GM21619 (cell line): Measurements from ENCODE around the gene FBXO46.
A peak's percentile ranks its signal among the peaks of the same experiment; 100 is the strongest.

Source experiments
- ATAC-seq: cut with Tn5 transposase; IDR thresholded peaks from one replicate; pipeline ENCODE4 v1.9.1; 2021; ENCODE audit not compliant: unreplicated experiment

The FBXO46 gene, protein sequence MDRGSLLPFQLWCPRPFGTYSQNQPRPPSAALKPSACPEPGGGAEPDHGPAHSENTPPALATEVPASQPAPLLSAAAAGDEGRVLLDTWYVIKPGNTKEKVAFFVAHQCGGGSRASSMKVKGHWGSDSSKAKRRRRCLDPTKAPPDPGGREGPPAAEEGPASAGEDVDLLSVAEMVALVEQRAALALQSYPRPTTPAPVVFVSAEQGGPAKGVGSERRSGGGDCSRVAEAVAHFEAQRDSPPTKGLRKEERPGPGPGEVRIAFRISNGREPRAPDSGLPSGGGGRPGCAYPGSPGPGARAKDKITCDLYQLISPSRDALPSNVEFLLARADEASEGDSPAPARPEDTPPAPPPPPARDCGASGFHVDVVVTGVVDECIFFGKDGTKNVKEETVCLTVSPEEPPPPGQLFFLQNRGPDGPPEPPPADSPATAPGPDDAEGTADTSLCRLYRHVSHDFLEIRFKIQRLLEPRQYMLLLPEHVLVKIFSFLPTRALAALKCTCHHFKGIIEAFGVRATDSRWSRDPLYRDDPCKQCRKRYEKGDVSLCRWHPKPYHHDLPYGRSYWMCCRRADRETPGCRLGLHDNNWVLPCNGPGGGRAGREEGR

DNA sequence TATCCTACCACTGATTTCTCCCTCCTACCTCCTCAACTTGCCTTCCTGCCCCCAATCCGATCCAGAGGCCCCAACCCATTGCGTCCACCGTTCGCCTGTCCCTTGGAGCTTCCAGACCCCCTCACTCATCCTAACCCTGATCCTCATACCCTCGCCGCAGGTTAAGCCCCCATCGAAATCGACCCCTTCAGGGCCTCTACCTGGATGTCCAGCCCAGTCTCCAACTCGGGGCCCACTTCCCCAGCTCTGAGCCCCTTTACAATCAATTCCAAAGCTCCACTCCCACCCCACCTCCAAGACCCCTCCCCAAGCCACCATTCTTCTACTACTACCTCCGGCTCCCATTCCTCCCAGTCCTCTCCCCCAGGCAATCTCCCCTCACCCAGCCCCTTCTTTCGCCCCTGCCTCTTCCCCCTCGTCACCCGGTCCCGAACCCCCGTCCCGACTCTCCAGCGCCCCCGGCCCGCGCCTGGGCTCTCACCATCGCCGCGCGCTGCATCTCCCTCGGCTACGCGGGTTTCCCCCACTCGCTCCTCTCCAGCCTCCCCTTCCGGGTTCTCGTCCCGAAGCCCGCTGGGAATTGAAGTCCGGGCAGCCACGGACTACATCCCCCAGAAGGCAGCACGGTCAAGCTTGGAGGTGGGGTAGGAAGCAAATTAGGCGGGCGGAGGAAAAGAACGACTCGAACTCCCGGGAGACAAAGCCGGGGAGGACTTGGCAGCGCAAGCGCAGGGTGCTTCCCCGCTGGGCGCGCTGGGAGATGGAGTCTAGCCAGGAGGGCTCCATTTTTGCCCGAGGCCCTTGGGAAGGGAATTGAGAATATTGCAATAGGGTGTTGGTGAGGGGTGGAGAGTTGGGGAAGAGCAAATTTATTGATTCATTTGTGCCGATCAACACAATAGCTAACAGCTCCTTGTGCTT is at the start of gene FBXO46:
FBXO46 (minus strand) TSS at position 529 of the 921 bp plus-strand sequence. CDS start 17,401 bp downstream, outside the sequence.
- peak; percentile 94 for ATAC-seq

GRCh38 chr19:45780146-45780447 is 49.4 kb upstream of the FBXO46 start:
- no peak for ATAC-seq

- peak; percentile 67 for ATAC-seq
These were observed 48.8 kb upstream of the FBXO46 start for GRCh38 chr19:45779231-45780145.

DNA sequence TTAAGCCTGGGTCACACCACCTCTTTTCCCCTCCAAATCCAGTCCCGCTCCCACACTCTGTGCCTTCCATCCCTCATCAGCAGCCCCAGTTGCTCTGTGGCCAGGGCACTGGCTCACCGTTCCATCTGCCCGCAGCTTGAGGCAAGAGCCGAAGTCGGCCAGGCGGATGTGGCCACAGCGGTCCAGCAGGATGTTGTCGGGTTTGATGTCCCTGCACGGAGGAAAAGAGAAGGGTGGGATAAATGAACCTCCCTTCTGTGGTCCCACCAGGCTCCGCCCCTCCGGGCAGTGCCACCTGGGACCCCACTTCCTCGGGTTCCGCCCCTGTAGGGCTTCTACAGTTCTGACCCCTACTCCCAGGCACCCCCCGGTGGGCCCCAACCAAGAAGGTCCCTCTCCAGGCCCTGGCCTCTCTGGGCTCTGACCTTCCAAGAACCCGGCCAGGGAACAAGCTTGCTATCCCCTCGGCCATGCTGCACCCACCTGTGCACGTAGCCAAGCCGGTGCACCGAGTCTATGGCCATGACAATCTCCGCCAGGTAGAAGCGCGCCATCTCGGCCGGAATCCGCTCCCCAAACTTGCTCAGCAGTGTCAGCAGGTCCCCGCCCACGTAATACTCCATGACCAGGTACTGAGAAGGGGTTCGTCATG is 47.4 kb upstream of the FBXO46 start:
- no peak for ATAC-seq

DNA sequence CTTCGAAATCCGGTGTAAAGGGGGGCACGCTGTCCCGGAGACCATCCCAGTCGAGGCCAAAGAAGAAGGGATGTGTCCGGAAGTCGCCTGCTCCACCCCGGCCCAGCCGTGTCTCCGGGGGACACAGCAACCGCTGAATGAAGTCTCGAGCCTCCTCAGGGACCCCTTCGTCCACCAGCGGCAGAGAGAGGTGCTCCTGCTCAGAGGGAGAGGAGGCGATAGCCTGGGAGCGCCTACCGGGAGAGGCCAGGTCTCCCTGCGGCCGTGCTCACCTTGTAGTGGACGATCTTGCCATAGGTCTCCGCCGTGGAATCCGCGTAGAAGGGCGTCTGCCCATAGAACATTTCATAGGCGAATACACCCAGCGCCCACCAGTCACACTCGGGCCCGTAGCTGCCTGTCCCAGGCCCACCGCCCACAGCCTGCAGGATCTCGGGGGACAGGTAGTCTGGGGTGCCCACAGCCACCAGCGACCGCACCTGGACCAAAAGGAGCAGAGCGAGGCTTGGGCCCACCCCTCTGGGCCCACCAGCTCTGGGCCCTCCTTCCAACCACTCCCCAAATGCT is 46.8 kb upstream of the FBXO46 start:
- ATAC-seq: no peak

- no peak for ATAC-seq
These were observed 44.1 kb upstream of the FBXO46 start for GRCh38 chr19:45774765-45775164.

- no peak for ATAC-seq
These were observed 42.7 kb upstream of the FBXO46 start for GRCh38 chr19:45773384-45773783.

GRCh38 chr19:45772912-45773311 is 42.2 kb upstream of the FBXO46 start:
- ATAC-seq: no peak

GRCh38 chr19:45772130-45772840 is 41.6 kb upstream of the FBXO46 start:
- ATAC-seq: no peak

DNA sequence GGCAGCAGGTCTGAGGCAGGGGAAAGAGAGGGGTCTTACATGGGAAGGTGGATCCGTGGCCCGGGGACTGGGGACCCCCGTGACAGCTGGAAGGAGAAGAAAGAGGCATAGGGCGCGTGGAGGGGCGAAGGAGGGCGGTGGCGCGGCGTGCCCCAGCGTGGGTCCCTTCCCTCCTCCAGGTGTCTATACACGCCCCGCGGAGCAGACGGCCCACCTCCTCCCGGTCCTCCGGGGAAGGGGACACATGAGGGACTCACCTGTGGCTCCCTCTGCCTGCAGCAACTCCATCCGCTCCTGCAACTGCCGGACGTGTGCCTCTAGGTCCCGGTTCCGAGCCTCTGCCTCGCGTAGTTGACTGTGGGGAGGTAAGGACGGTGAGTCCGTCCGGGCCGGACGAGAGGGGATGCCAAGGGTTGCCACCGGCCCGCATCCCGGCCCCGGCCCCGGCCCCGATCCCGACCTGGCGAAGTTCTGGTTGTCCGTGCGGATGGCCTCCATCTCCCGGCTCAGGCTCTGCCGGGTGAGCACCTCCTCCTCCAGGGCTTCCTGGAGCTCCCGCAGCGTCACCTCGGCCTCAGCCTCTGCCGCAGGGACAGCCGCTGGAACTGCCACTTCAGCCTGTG is 40.7 kb upstream of the FBXO46 start:
- ATAC-seq: no peak

GRCh38 chr19:45770192-45771101 is 39.8 kb upstream of the FBXO46 start:
- ATAC-seq: peak; percentile 47

DNA sequence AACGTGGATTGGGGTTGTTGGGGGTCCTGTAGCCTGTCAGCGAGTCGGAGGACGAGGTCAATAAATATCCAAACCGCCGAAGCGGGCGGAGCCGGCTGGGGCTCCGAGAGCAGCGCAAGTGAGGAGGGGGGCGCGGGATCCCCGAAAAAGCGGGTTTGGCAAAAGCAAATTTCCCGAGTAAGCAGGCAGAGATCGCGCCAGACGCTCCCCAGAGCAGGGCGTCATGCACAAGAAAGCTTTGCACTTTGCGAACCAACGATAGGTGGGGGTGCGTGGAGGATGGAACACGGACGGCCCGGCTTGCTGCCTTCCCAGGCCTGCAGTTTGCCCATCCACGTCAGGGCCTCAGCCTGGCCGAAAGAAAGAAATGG is 39.1 kb upstream of the FBXO46 start:
- ATAC-seq: no peak

- peak; percentile 46 for ATAC-seq
These were observed 38.5 kb upstream of the FBXO46 start, which contains the start of gene SIX5 for GRCh38 chr19:45768984-45769782. Gene SIX5 (minus strand): TSS chr19:45769252. CDS start chr19:45768844, 408 bp downstream.

DNA sequence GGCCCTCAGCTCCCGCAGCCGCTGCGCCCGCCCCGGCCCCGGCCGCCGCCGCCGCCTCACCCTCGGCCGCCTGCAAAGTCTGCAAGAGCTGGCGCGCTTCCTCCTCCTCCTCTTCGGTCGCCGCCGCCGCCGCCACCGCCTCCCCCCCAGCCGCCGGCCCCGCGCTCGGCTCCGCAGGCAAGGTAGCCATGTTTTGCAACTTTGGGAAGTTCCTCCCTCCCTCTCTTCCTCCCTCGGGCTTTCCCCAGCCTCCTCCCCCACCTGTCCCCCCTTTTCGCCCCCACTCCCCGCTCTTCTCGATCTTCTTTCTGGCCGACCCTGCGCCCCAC is 37.9 kb upstream of the FBXO46 start:
- ATAC-seq: no peak

DNA sequence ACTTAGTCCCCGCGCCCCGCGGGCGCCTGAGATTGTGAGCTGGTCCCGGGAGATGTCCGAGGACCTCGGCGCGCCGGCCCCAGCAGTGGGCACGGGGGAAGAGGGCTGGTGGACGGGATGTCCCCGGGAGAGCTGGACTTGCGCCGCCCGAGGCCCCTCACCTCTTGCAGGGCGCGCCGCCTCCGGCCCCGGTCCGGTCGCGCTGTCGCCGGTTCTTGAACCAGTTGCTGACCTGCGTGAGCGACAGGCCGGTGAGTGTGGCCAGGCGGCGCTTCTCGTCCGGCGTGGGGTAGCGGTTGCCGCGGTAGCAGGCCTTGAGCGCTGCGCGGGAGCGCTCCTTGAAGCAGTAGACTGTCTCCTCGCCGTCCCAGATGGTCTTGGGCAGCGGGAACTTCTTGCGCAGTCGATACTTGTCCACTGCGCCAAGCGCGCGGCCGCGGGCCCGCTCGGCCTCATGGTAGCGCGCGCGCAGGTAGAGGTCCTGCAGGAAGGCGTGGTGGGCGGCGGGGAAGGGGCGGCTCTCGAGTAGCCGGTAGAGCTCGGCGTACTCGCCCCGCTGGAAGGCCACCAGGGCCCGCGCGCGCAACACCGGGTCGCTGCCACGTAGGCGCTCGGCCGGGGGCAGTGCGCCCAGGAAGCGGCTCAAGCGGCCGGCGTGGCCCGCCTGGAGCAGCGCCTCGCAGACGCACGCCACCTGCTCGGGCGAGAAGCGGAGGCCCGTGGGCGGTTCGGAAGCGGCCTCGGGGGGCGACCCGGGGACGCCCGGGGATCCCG is 37.4 kb upstream of the FBXO46 start:
- no peak for ATAC-seq

DNA sequence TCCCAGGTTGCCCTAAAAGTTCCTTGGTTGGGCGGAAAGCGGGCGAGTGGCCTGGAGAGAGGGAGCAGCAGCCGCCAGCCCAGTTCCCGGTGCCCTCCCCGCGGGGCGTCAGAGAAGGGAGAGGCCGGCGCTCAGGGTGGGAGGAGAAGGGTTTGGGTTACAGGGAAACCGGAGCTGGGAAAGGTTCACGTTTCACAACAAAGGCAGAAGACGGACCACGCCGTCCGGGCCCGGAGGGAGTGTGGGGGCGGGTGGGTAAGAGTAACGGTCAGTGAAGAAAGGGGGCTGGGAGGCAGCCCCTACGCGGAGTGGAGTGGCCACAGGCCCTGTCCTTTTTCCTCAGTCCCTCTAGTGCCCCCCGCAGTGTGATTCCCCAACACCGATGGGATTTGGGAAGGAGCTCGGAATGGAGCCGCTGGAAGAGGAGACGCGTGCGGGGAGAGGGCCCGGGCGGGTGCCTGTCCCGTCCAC is 36.7 kb upstream of the FBXO46 start:
- ATAC-seq: no peak
